ENCODE results near the gene L1CAM.

GRCh38 chrX:153861733-153862310 is 24.2 kb downstream of the L1CAM start:
- no peak for TF ChIP-seq POLR2AphosphoS5 (IDR thresholded peaks at IDR 0.05; ENCODE audit: low read depth, low read length)
- no peak for TF ChIP-seq FOXP2 (optimal IDR thresholded peaks at IDR 0.05; ENCODE audit: borderline replicate concordance, extremely low read depth, extremely low read length, insufficient read depth)
- TF ChIP-seq TAF1 (IDR thresholded peaks at IDR 0.05; ENCODE audit: borderline replicate concordance, insufficient read depth, low read length), result no peak
- TF ChIP-seq, protein P1, sequence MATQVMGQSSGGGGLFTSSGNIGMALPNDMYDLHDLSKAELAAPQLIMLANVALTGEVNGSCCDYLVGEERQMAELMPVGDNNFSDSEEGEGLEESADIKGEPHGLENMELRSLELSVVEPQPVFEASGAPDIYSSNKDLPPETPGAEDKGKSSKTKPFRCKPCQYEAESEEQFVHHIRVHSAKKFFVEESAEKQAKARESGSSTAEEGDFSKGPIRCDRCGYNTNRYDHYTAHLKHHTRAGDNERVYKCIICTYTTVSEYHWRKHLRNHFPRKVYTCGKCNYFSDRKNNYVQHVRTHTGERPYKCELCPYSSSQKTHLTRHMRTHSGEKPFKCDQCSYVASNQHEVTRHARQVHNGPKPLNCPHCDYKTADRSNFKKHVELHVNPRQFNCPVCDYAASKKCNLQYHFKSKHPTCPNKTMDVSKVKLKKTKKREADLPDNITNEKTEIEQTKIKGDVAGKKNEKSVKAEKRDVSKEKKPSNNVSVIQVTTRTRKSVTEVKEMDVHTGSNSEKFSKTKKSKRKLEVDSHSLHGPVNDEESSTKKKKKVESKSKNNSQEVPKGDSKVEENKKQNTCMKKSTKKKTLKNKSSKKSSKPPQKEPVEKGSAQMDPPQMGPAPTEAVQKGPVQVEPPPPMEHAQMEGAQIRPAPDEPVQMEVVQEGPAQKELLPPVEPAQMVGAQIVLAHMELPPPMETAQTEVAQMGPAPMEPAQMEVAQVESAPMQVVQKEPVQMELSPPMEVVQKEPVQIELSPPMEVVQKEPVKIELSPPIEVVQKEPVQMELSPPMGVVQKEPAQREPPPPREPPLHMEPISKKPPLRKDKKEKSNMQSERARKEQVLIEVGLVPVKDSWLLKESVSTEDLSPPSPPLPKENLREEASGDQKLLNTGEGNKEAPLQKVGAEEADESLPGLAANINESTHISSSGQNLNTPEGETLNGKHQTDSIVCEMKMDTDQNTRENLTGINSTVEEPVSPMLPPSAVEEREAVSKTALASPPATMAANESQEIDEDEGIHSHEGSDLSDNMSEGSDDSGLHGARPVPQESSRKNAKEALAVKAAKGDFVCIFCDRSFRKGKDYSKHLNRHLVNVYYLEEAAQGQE (IDR thresholded peaks at IDR 0.05; ENCODE audit: insufficient read depth in 1 of 2, low read depth in 2 of 2, low read length in 2 of 2), result no peak
